Transverse colon (tissue), 4 donors: ENCODE measurements around the gene SPTB. TPM values are rescaled to one million over a fixed set of nuclear protein-coding genes. Genes with fewer than 3 reads are reported as not detected.
A peak's percentile ranks its signal among the peaks of the same experiment; 100 is the strongest.

ENCODE experiments used
- DNase-seq: peaks from one replicate; pipeline ENCODE4 v3.0.0-alpha.2; 2019
- H3K27ac ChIP-seq, 4 donors: fragments of 200-600 bp; sonication (generic); 2 replicates each; pipeline ENCODE4 v1.5.1; 2016 to 2018; ENCODE audit warnings: inconsistent platforms in 4 of 4
- H3K27me3 ChIP-seq: fragments of 200-600 bp; sonication (generic); 2 replicates; pipeline ENCODE4 v1.5.1; 2017; ENCODE audit warnings: inconsistent platforms
- H3K36me3 ChIP-seq, 4 donors: fragments of 200-600 bp; sonication (generic); 2 replicates each; pipeline ENCODE4 v1.5.1; 2017 to 2019; ENCODE audit warnings: inconsistent platforms in 4 of 4
- H3K4me1 ChIP-seq, 4 donors: fragments of 200-600 bp; sonication (generic); 2 replicates each; pipeline ENCODE4 v1.5.1; 2017 to 2020; ENCODE audit warnings: inconsistent platforms in 4 of 4
- H3K4me3 ChIP-seq, 4 donors: fragments of 200-600 bp; sonication (generic); 1 replicate in 1 of 4; 2 replicates in 3 of 4; pipeline versions ENCODE4 v1.5.1 to v1.6.1; 2017 to 2019; ENCODE audit warnings: inconsistent platforms in 4 of 4
- H3K9me3 ChIP-seq, 2 donors: fragments of 200-600 bp; sonication (generic); 2 replicates each; pipeline ENCODE4 v1.5.1; 2017 to 2019; ENCODE audit warnings: inconsistent platforms in 2 of 2
- CTCF ChIP-seq, 5 experiments: fragments of 200-600 bp in 3 of 5; fragments of 450-650 bp in 2 of 5; sonication (generic) in 3 of 5; IDR thresholded peaks; 1 replicate in 2 of 5; 2 replicates in 3 of 5; pipeline ENCODE4 v1.5.1; 2016 to 2017; ENCODE audit warnings: antibody characterized with exemption in 5 of 5, inconsistent platforms in 3 of 5, mild to moderate bottlenecking in 2 of 5, moderate library complexity in 1 of 5
- EP300 ChIP-seq: sonication (generic); formaldehyde crosslinking; IDR thresholded peaks from one replicate; pipeline ENCODE4 v1.6.1; 2017; ENCODE audit warnings: antibody characterized with exemption, low read depth
- POLR2A ChIP-seq: fragments of 450-650 bp; IDR thresholded peaks from one replicate; pipeline ENCODE4 v1.6.1; 2016; ENCODE audit warnings: antibody characterized with exemption, mild to moderate bottlenecking, moderate library complexity
- POLR2AphosphoS5 ChIP-seq, 3 donors: sonication (generic); formaldehyde crosslinking; IDR thresholded peaks; one replicate each; pipeline ENCODE4 v1.6.1; 2016; ENCODE audit warnings: antibody characterized with exemption in 3 of 3
- WGBS, 2 donors: methylation state at CpG; one replicate each; pipeline ENCODE4 v1.1.5; 2018; ENCODE audit warnings: low coverage in 1 of 2; 5-methylcytosine and 5-hydroxymethylcytosine counted together
- in situ Hi-C, 4 donors: fragments of 200-750 bp; cut with MboI; loops; one replicate each; pipeline versions ENCODE4 v1.15.0 to v1.15.1; 2017; ENCODE audit warnings: low sequenced_read_pairs in 3 of 4, low pct_ligation_motif_present in 1 of 4, low pct_unique_long_range_greater_than_20kb in 1 of 4
- intact Hi-C: fragments of 100-400 bp; cut with DNase I; formaldehyde crosslinking; loops from one replicate; pipeline ENCODE4 v1.15.1; 2023; ENCODE audit warnings: low total_unique reads
- total RNA-seq, 4 donors: library from RNA; depleted of rRNA; stranded (reverse); fragments of >200 nt; gene quantifications; one replicate each; pipeline ENCODE4 v1.1.0, GENCODE V29; 2016

The SPTB gene
- total RNA-seq, 4 donors from 2014 or later = 0.20 to 0.96 (median 0.58) TPM

DNA sequence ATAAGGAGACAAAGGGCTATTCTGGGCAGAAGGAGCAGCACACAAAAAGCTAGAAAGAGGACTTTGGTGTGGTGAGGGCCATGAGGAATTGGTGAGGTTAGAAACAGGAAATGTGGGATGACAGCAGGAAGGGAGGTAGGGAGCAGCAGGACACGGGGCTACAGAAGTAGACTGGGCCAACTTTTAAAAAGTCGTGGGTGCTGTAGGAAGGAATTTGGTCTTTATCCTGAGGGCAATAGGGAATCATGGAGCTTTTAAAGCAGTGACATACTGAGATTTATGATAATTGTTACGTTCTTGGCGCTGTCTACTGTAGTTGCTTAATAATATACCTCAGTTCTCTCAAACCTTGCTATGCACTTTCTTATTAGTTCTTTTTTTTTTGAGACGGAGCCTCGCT lies 26.3 kb upstream of the SPTB start:
- in situ Hi-C loops (no loop called here), intact Hi-C loops (no loop called here)
- Histone ChIP-seq H3K4me1 (no peaks in the 10 kb centered on the region), H3K9me3 (no peaks in the 10 kb centered on the region), H3K27ac (no peak overlapping the region), H3K36me3 (no peaks in the 10 kb centered on the region), H3K27me3 (peaks cover 4% of the 10 kb centered on the region), H3K4me3 (no peak overlapping the region)
- 60 to 72% methylated on average over 5 to 6 of the region's 6 CpGs for WGBS, 2 donors
- DNase-seq = no peak
- TF ChIP-seq POLR2A (no peak), POLR2AphosphoS5 (IDR thresholded peaks at IDR 0.05) (no peak), EP300 (no peak), CTCF (IDR thresholded peaks at IDR 0.05) (no peak)

DNA sequence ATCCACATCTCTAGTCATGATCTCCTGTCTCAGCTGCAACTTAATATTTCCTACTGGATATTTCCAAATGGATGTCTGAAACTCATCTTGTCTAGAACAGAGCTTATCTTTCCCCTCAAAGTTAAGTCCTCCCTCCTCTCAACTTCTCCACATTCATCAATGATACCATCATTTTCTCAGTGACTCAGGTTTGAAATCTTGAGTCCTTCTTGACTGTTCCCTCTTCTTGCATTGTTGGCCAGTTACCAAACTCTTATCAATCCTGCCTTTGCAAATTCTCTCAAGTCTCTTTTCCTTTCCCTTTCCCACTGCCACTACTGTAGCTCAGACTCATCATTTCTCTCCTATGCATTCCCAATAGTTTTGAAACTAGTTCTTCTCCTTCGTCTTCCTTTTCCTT lies 20.3 kb upstream of the SPTB start:
- intact Hi-C loops = no loop called here
- no peak for DNase-seq
- Histone ChIP-seq H3K27ac (no peak overlapping the region), H3K4me3 (no peak overlapping the region), H3K27me3 (no peaks in the 10 kb centered on the region), H3K36me3 (no peaks in the 10 kb centered on the region), H3K4me1 (no peaks in the 10 kb centered on the region), H3K9me3 (no peaks in the 10 kb centered on the region)
- WGBS, 2 donors = 60 to 67% methylated on average over 1 of the region's 1 CpG
- no peak for TF ChIP-seq POLR2AphosphoS5 (IDR thresholded peaks at IDR 0.05)
- no peak for TF ChIP-seq CTCF (IDR thresholded peaks at IDR 0.05)
- TF ChIP-seq EP300 = no peak
- TF ChIP-seq POLR2A = no peak
- in situ Hi-C loops = loop anchor here in 2 of 4 donors (10.0 to 25.0 kb wide), 2 partner anchors 75 to 238 kb away; no protein-coding TSS in a partner anchor

- no peaks in the 10 kb centered on the region for H3K4me1 ChIP-seq
- TF ChIP-seq CTCF (IDR thresholded peaks at IDR 0.05) = peak; percentile 41 to 62 (median 52)
- TF ChIP-seq POLR2AphosphoS5 (IDR thresholded peaks at IDR 0.05) = no peak
- no peak for TF ChIP-seq POLR2A
- TF ChIP-seq EP300 = no peak
- H3K27ac ChIP-seq = no peak overlapping the region
- H3K4me3 ChIP-seq = no peak overlapping the region
- H3K9me3 ChIP-seq = no peaks in the 10 kb centered on the region
- in situ Hi-C loops (loop anchor here in 2 of 4 donors (10.0 to 25.0 kb wide), 2 partner anchors 67 to 230 kb away; no protein-coding TSS in a partner anchor), intact Hi-C loops (no loop called here)
- peak; percentile 15 for DNase-seq
- no peaks in the 10 kb centered on the region for H3K36me3 ChIP-seq
- peaks cover 5% of the 10 kb centered on the region for H3K27me3 ChIP-seq
- 42 to 50% methylated on average over 2 of the region's 2 CpGs for WGBS, 2 donors
Observed at GRCh38 chr14:64891839-64892375, 12.2 kb upstream of the SPTB start.

DNA sequence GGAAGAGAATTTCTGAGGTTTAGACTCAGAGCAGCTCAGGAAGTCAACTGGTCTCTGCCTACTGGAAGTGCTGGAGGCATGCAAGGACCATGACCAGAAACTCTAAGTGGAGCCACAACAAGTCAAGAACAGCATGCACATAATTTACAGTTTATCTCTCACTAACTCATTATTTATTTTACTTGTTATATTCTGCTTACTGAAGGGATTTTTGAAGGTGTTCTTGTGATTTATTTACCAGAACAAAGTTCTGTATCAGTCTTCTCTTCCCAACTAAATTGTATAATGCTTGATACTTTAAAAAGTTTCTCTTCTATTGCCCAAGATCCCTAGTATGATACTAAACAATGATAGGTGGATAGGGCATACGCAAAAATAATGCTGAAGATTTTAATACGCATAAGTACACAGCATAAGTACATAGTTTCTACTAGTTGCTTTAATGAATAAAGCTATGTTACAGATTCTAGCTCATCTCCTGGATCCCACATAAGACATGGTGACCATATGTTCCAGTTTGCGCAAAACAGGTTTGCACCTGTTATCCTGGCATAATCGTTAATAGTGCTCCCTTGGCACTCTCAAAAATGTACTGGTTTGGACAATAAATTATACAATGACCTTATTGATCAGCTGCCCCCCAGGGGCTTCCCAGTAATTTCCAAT lies 11.6 kb upstream of the SPTB start:
- 81 to 90% methylated on average over 4 of the region's 4 CpGs for WGBS, 2 donors
- Histone ChIP-seq H3K4me1 (no peaks in the 10 kb centered on the region), H3K9me3 (no peaks in the 10 kb centered on the region), H3K27me3 (peaks cover 8% of the 10 kb centered on the region), H3K36me3 (no peaks in the 10 kb centered on the region), H3K27ac (no peak overlapping the region), H3K4me3 (no peak overlapping the region)
- no peak for DNase-seq
- in situ Hi-C loops (loop anchor here in 2 of 4 donors (10.0 to 25.0 kb wide), 2 partner anchors 67 to 229 kb away; no protein-coding TSS in a partner anchor), intact Hi-C loops (no loop called here)
- TF ChIP-seq CTCF (IDR thresholded peaks at IDR 0.05) (no peak), EP300 (no peak), POLR2AphosphoS5 (IDR thresholded peaks at IDR 0.05) (no peak), POLR2A (no peak)
